GM18868 (cell line): ENCODE data around the gene GH2.
A peak's percentile ranks its signal among the peaks of the same experiment; 100 is the strongest.

ENCODE experiments used
- ATAC-seq: cut with Tn5 transposase; IDR thresholded peaks from one replicate; pipeline ENCODE4 v1.9.1; 2021; ENCODE audit warnings: mild to moderate bottlenecking, moderate library complexity; ENCODE audit not compliant: unreplicated experiment

The GH2 gene

GRCh38 chr17:63842540-63843386, 39.0 kb downstream of the GH2 start, which contains the start of gene SMARCD2:
Gene SMARCD2 (minus strand): TSS chr17:63842685. CDS start chr17:63842674, 11 bp downstream.
- peak; percentile 75 for ATAC-seq

DNA sequence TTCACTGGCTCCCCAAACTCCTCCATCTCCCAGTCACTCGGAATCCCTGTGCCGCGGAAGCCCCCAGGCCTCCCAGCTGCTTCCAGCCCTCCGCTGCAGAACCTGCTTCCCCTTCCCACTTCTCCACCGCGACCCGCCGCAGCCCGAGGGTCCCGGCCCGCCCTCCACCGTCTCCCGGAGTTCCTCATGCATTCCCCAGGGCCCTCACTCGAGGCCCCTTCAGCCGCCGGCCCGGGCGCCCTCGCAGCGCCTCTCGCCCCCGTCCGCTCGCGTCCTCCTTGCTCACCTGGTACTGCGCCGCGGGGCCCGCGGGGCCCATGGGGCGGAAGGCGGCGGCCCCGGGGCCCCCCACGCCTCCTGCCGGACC, 39.6 kb downstream of the GH2 start:
- peak; percentile 29 for ATAC-seq

DNA sequence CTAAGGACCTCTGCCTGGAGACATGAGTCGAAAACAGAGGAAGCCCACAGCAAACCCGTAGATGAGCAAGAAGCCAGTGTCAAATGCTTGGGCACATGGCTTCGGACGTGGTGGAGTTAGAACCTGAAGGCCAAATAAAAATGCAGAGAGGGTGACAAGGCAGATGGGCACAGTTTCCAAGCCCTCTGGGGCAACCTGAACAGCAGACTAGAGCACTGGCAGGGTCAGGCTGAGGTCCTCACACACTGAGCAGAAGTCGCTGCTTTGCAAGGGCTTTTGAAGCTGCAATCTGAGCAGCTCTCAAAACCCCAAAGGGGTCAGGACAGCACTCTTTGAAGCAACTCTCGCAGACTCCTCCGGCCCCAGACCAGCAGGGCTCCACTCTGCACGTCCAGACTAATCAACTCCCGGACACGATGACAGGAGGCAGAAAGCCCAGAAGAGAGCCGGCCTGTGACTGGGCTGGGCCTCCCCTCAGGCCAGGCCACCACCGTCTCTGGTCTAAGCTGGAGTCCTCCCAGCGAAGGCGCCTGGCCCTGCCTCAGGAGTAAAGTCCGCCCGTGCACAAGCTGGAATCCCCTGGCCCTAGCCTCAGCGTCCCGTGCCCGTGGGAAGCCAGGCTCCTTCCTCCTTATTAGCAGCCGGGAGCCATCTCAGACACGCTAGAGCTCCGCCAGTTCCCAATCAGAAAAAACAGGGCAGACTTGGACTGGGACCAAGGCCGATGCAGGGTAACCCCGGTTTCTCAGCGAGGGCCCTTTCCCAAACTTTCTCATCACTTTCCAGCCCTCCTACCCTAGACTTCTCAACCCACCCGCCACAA, 40.2 kb downstream of the GH2 start:
- ATAC-seq = no peak

- ATAC-seq = no peak
These were observed 41.0 kb downstream of the GH2 start for GRCh38 chr17:63840591-63841349.

DNA sequence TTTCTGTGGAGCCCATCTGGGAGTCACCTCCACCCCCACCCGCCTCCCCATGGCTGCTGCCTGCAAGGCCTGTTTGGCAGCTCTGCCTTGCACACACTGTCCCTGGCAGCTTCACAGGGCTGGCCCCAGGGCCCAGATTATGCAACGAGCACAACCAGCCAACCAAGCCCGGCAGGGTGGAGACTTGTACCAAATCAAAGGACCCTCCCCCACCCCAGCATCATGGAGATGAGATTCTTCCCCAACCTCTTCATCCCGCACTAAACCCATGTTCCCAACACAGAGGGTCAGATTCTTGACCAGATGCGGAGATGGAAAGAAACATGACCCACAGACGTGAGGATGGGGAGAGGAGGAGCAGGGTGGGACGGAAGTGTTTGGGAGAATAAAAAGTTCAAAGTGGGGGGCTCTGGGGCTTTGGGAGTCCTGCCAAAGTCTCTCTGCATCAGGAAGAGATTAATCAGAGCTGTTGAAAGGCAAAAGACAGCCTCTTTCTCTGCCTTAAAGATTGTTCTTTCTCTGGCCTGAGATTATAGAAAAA, 43.0 kb downstream of the GH2 start:
- ATAC-seq = no peak

DNA sequence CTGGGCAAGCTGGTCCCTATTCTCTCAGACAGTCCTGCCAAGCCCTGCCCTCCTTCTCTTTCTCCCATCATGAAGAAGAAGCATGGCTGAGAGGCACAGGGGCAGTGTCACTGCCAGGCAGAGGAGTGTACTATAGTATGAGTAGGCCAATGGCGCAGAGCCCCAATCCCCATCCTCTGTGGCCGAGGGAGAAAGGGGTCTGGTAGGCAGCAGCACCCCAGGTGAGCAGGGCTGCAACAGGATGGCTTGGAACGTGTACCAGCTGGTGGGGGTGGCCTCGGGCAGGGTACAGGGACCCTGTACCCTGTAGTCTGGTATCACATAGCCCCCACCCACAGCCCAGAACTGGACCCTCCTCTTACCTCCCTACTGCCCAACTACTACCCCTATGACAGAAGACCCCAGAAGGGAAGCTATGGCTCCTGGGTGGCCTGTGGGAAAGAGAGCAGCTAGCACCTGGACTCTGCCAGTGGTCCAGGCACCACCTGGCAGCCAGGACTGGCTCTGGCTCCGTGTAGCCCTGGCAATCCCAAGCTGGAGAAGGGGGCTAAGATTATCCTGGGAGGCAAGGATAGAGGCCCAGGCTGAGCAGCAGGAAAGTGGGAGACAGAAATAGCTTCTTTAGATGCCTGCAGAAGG, 43.7 kb downstream of the GH2 start:
- ATAC-seq = no peak

DNA sequence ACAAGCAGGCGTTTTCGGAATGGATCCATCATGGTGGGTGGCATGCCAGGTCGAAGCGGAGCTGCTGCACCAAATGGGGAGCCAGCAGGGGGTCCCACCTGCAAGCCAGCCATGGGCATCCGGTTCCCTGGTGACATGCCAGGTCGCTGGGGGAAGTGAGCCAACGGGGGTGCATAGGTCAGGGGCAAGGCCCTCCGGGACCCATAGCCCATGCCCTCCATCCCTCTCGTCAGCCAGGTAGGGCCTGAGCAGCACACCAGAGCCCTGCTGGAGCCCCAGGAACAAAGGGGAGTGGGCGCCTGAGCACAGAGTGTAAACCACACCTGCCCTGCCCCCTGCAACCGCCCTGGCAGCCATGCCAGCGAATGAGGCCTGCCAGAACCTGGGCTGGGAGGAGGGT, 44.3 kb downstream of the GH2 start:
- no peak for ATAC-seq

- ATAC-seq = no peak
These were observed 44.9 kb downstream of the GH2 start for GRCh38 chr17:63836811-63837210.

- ATAC-seq = no peak
These were observed 46.5 kb downstream of the GH2 start for GRCh38 chr17:63835167-63835720.

GRCh38 chr17:63834431-63835166, 47.1 kb downstream of the GH2 start:
- peak; percentile 72 for ATAC-seq

- ATAC-seq = no peak
These were observed 47.9 kb downstream of the GH2 start for GRCh38 chr17:63833741-63834373.

- no peak for ATAC-seq
These were observed 48.6 kb downstream of the GH2 start for GRCh38 chr17:63833026-63833740.

GRCh38 chr17:63832455-63832854, 49.3 kb downstream of the GH2 start:
- no peak for ATAC-seq

DNA sequence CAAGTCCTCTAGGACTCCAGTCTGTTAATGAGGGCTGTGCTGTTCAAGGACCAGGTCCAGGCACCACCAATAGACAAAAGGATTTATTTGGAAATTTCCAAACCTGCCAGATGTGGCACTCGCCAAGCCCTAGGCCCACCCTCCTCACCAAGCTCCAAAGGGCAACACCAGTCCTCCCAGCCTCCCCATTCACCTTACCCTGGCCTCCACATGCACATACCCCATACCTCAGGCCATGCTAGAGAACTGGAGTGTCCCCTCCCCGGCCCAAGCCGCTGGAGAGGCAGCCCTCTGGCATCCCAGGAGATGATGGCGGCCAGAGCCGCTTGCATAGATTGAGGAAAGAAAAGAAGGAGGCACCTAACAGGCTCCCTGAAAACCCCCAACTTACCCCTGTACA, 49.7 kb downstream of the GH2 start:
- ATAC-seq = no peak

DNA sequence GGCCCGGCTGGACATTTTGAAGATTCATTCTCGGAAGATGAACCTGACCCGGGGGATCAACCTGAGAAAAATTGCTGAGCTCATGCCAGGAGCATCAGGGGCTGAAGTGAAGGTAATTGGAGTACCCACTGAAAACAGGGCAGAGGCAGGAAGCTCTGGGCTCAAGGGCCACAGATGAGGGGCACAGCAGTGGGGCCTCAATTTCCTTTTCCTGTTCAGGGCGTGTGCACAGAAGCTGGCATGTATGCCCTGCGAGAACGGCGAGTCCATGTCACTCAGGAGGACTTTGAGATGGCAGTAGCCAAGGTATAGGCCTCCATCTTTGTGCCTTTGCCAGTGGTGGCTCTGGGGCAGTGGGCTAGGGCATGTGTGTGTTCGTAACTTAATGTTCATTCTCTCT, 50.2 kb downstream of the GH2 start:
- no peak for ATAC-seq

- ATAC-seq = no peak
These were observed 50.7 kb downstream of the GH2 start for GRCh38 chr17:63830904-63831491.

GRCh38 chr17:63830278-63830677, 51.5 kb downstream of the GH2 start:
- no peak for ATAC-seq
